ENCODE results near the gene NAPSA. TPM values are rescaled to one million over a fixed set of nuclear protein-coding genes. Genes with fewer than 3 reads are reported as not detected.

The NAPSA gene
- total RNA-seq, 1 donor from 2014 or later, result 2.3 TPM

DNA sequence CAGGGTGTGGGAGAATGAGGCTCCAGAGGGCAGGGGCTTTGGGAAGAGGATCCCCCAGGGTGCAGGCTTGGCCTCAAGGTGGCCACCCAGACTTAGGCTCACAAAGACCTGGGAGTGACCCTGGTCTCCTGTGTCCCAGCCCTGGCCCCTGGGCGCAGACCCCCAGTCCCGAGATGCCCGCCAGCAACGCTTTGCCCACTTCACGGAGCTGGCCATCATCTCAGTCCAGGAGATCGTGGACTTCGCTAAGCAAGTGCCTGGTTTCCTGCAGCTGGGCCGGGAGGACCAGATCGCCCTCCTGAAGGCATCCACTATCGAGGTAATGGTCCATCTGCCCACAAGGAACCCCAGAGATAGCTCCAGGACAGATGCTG lies 13.4 kb upstream of the NAPSA start:
- Mint-ChIP-seq H3K9me3 (no peaks in the 10 kb centered on the region), H3K4me3 (peak overlapping the region; percentile 1), H3K27ac (no peak overlapping the region), H3K36me3 (peaks cover 5% of the 10 kb centered on the region), H3K4me1 (ENCODE audit: unreplicated experiment) (peaks cover 12% of the 10 kb centered on the region), H3K27me3 (no peaks in the 10 kb centered on the region)
- DNase-seq (ENCODE audit: extremely low spot score, unreplicated experiment), result no peak
- no peak for TF ChIP-seq CTCF (conservative IDR thresholded peaks at IDR 0.05)

GRCh38 chr19:50378169-50378862 lies 12.9 kb upstream of the NAPSA start:
- DNase-seq (ENCODE audit: extremely low spot score, unreplicated experiment), result no peak
- no peak overlapping the region for H3K27ac Mint-ChIP-seq
- peaks cover 5% of the 10 kb centered on the region for H3K36me3 Mint-ChIP-seq
- H3K9me3 Mint-ChIP-seq, result no peaks in the 10 kb centered on the region
- H3K4me1 Mint-ChIP-seq (ENCODE audit: unreplicated experiment), result peaks cover 7% of the 10 kb centered on the region
- TF ChIP-seq CTCF (conservative IDR thresholded peaks at IDR 0.05), result no peak
- H3K4me3 Mint-ChIP-seq, result peak overlapping the region; percentile 44
- no peaks in the 10 kb centered on the region for H3K27me3 Mint-ChIP-seq

GRCh38 chr19:50377517-50377916 lies 12.1 kb upstream of the NAPSA start:
- no peak for DNase-seq (ENCODE audit: extremely low spot score, unreplicated experiment)
- Mint-ChIP-seq H3K9me3 (no peaks in the 10 kb centered on the region), H3K4me3 (peak overlapping the region; percentile 77), H3K4me1 (ENCODE audit: unreplicated experiment) (peaks cover 5% of the 10 kb centered on the region), H3K36me3 (peaks cover 5% of the 10 kb centered on the region), H3K27ac (peak overlapping the region; percentile 10), H3K27me3 (no peaks in the 10 kb centered on the region)
- TF ChIP-seq CTCF (conservative IDR thresholded peaks at IDR 0.05), result no peak

GRCh38 chr19:50377051-50377461 lies 11.6 kb upstream of the NAPSA start:
- peak overlapping the region; percentile 100 for H3K27ac Mint-ChIP-seq
- TF ChIP-seq CTCF (conservative IDR thresholded peaks at IDR 0.05), result no peak
- H3K36me3 Mint-ChIP-seq, result peaks cover 5% of the 10 kb centered on the region
- H3K4me3 Mint-ChIP-seq, result peak overlapping the region; percentile 77
- H3K9me3 Mint-ChIP-seq, result no peaks in the 10 kb centered on the region
- DNase-seq (ENCODE audit: extremely low spot score, unreplicated experiment), result no peak
- peaks cover 5% of the 10 kb centered on the region for H3K4me1 Mint-ChIP-seq (ENCODE audit: unreplicated experiment)
- no peaks in the 10 kb centered on the region for H3K27me3 Mint-ChIP-seq

GRCh38 chr19:50376166-50377050 lies 11.0 kb upstream of the NAPSA start, which contains the start of gene NR1H2:
NR1H2 (plus strand) TSS chr19:50376457; CDS start chr19:50377606, 1,149 bp downstream.
- TF ChIP-seq CTCF (conservative IDR thresholded peaks at IDR 0.05), result no peak
- H3K27me3 Mint-ChIP-seq, result no peaks in the 10 kb centered on the region
- H3K9me3 Mint-ChIP-seq, result no peaks in the 10 kb centered on the region
- H3K27ac Mint-ChIP-seq, result peak within 1 kb of the TSS; percentile 100
- H3K4me1 Mint-ChIP-seq (ENCODE audit: unreplicated experiment), result peaks cover 5% of the 10 kb centered on the region
- H3K36me3 Mint-ChIP-seq, result peaks cover 5% of the 10 kb centered on the region
- H3K4me3 Mint-ChIP-seq, result peak within 1 kb of the TSS; percentile 100
- peak; percentile 92 for DNase-seq (ENCODE audit: extremely low spot score, unreplicated experiment)
